T-helper 22 cell (primary cell): ENCODE results near the gene SCLY.

ENCODE experiments used
- DNase-seq: peaks from one replicate; pipeline ENCODE4 v3.0.0-alpha.2; 2020; ENCODE audit warnings: low read depth

SCLY gene

DNA sequence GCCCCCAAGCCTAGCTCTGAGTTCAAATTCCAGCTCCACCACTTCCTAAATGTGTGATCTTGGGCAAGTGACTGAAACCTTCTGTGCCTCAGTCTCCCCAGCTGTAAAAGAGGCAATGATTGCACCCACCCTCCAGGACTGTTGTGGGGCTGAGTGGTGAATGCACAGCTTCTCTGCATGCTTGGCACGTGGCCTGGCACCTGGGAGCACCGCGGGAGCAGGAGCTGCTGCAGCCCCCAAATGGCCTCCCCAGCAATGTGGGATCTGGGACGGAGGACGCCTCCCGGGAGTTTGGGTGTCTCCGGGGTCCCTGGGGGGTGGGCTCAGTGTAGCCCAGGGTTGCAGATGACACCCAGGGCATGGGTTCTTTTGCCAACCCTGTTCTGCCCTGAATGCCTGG lies 79.2 kb downstream of the SCLY start:
- no peak for DNase-seq

DNA sequence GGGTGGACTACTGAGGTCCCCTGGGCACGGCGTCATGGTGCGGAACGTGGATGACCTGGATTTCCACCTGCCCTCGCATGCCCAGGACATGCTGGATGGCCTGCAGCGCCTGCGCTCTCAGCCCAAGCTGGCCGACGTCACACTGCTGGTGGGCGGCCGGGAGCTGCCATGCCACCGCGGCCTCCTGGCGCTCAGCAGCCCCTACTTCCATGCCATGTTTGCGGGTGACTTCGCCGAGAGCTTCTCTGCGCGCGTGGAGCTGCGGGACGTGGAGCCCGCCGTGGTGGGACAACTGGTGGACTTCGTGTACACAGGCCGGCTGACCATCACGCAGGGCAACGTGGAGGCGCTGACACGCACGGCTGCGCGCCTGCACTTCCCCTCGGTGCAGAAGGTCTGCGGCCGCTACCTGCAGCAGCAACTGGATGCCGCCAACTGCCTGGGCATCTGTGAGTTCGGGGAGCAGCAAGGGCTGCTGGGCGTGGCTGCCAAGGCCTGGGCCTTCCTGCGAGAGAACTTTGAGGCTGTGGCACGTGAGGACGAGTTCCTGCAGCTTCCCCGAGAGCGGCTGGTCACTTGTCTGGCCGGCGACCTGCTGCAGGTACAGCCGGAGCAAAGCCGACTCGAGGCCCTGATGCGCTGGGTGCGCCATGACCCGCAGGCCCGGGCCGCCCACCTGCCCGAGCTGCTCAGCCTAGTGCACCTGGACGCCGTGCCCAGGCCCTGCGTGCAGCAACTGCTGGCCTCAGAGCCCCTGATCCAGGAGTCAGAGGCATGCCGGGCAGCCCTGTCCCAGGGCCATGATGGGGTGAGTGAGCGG lies 80.1 kb downstream of the SCLY start:
- DNase-seq: no peak

DNA sequence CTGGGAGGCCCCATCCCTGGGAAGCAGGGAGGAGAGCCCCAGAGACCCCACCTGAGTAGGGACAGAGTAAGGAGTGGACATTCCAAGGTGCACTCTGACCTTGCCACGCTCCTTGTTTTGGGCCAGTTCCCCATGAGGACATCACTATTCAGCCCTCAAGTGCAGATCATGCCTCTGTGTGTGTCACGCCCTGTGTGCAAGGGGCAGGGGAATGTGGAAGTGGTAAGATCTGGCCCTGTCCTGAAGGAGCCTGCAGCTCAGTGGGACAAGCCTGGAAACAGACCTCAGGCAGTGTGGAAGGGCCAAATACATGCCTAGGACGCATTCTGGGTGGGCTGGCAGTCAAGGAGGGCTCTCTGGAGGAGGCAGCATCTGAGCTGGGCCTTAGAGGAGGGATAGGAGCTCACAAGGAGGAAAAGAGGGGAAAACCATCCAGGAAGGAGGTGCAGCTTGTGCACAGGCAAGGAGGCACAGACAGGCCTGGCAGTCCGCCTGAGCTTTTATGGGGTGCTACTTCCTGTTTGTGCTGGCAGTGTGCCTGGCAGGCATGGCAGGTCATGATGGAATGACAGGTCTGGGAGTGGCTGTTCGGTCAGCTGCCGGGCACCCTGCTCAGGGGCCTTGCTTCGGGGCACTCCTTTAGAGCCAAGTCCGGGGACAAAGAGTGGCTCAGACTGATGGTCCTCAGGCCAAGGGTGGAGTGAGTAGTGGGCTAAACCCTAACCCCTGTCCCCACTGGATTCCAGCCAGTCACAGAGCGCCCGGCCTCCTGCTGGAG lies 80.9 kb downstream of the SCLY start:
- DNase-seq: no peak

DNA sequence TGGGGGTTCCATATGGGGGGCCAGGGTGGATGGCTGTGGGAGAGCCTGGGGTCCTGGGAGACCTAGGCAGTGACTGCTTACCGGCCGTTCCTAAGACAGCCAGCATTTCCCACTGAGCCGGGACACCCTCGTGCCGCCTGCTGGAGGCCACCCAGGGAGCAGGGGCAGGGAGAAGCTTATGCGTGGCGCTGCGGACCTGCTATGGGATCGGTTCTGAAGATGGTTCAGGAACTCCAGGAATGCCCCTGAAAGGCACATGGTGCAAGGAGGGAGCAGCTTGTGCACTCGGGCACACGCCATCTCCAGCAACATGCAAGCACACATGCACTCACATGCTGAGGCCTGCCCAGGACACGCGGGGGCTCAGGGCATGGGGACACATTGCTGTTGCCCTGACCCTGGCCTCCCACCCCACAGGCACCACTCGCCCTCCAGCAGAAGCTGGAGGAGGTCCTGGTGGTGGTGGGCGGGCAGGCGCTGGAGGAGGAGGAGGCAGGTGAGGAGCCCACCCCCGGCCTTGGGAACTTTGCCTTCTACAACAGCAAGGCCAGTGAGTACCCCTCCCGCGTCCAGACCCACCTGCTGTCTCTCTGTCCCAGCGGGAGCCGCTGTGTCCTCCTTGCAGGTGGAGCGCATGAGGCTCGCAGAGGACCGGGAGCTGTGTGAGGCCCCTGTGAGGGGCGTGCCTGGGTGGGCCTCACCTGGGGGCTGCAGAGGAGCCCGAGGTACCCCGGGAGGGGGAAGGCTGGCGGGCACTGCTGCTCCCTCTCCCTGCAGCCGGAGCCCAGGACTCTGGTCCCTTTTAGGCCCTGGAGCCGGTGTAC lies 81.8 kb downstream of the SCLY start:
- DNase-seq: no peak

DNA sequence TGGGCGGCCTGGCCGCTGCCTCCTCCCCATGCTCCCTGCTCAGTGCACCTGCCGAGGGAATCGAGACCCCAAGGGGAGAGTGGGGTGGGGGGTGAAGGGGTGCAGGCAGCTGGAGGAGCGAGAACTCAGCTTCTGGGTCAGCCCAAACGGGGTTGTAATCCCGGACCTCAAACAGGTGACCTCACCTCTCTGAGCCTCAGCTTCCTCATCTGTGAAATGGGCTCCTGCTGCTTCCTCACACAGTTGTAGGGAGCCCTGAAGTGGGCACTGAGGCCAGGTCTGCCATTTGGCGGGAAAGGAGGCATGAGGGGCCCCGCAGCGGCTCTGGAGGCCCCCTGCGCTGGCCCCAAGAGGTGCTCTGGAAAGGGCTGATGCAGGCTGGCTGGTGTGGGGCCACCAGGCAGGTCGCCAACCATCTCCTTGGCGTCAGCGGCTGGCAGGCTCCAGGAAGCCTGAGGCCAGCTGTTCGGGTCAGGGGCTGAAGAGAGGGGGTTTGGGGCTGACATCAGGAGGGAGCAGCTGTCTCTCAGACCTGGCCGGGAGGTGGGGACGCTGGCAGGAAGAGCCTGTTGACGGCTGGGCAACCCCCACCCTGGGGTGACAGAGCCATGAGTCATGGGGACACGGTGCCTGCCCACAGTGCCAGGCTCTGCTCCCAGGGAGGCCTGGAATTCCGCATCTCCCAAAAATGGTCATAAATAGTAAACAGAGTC lies 82.6 kb downstream of the SCLY start:
- no peak for DNase-seq

DNA sequence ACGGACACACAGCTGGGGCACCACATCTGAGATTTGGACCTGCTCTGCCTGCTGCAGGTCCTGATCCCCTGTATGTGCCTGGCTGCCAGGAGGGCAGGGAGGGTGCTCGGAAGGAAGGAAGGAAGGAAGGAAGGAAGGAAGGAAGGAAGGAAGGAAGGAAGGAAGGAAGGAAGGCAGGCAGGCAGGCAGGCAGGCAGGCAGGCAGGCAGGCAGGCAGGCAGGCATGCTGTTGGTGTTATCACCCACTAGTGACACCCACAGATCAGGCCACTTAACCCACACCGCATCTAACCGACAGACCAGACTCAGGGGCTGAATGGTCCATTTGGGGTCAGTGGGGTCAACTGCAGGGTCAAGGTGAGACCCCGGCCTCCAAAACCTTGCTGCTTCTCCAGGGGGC lies 83.5 kb downstream of the SCLY start:
- DNase-seq: no peak

DNA sequence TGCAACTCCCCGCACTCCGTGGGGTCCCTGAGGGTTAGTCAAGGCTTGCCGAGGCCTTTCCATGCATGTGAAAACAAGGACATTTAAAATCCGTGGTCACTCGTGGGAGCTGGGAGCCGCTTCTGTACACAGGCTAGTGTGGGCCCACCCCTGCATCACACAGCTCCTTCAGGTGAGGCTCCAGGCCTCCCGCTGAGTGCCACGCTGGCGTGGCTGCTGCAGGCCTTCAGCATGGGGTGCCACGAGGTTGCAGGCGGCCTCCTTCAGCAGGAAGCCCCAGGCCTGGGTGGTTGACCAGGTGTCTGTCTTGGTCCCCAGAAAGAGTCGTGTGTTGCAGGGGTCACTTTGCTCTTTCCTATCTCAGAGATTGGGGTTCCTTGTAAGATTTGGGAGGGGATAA lies 84.2 kb downstream of the SCLY start:
- no peak for DNase-seq

DNA sequence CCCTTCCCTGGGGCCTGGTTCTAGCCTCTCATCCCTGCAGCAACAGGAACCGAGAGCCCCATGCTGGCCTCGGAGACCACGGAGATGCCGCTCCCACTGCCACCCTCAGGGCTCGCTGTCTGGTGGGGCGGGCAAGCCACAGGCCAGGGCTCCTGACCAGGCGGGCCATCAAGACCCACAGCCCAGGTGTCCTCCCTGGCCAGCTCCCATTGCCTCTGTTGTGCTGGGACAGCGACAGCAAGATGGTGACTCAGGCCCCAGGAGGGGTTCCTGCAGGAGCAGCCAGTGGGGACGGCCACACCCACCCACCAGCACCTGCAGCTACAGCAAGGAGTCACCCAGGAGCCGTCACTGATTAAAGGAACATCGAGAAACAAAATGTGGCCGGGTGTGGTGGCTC lies 85.0 kb downstream of the SCLY start:
- DNase-seq: no peak

DNA sequence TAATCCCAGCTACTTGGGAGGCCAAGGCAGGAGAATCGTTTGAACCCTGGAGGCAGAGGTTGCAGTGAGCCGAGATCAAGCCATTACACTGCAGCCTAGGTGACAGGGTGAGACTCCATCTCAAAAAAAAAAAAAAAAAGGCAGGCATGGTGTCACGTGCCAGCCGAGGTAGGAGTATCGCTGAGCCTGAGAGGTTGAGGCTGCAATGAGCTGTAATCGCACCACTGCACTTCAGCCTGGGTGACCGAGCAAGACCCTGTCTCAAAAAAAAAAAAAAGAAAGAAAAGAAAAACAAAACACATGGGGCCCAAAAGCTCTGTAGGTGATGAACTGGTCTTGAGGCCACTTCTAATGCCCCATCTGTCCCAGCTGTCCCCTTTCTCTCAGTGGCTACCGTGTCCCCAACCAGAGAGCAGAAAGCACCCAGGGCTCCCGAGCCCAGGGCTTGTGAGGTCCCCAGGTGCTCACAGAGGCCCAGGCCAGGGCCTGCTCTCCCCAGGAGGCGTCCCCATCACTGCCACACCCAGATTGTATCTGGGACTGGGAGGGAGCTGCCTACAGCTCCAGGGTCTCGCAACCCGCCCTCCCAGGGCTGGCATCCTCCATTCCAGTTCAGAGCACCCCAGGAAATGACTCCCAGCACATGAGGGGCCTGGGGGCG lies 86.2 kb downstream of the SCLY start:
- DNase-seq: no peak

DNA sequence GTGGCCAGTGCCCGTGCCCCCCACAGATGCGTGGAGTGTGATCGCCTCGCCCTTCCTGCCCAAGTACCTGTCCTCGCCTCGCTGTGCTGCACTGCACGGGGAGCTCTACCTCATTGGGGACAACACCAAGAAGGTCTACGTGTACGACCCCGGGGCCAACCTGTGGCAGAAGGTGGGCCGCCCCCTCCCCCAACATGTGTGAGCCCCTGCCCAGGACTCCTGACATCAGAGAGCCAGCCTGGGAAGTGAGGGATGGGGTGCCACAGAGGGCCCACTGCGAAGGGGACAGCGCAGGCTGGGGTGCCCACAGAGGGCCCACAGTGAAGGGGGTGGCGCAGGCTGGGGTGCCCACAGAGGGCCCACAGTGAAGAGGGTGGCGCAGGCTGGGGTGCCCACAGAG lies 88.2 kb downstream of the SCLY start:
- DNase-seq: no peak
